ENCODE measurements around the gene VAX1.

Gene VAX1

DNA sequence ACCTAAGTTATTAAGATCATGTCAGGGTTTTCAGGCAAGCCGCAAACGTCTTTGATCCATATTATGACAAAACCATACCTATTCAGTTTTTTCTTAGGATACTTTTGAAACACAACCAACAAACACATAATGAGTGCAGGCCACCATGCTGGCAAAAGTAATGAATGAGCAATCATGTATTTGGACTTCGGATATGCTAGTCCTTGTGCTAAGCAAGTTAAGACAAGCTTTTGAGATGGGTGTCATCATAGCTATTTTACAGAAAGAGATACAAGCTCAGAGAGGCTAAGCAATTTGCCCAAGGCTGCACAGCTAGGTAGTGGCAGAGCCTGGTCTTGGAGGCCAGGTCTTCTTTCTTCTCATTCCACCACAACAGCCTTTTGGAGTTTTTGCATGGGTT lies 46.8 kb upstream of the VAX1 start:
- Histone ChIP-seq H3K79me2 (ENCODE audit: insufficient read depth, low read length) (no peaks in the 10 kb centered on the region), H3K4me2 (ENCODE audit: low read depth, low read length, poor library complexity, severe bottlenecking) (no peak overlapping the region), H4K20me1 (ENCODE audit: insufficient read depth, low read length, poor library complexity, severe bottlenecking) (no peaks in the 10 kb centered on the region), H3K27me3 (ENCODE audit: insufficient read depth, low read length, poor library complexity, severe bottlenecking) (no peaks in the 10 kb centered on the region), H3K36me3 (ENCODE audit: insufficient read depth, low read length) (no peaks in the 10 kb centered on the region), H3K4me3 (ENCODE audit: low read length, poor library complexity, severe bottlenecking) (no peak overlapping the region), H3K9ac (ENCODE audit: low read depth, low read length, poor library complexity, severe bottlenecking) (no peak overlapping the region), H3K9me3 (ENCODE audit: insufficient read depth, low read depth, low read length) (no peaks in the 10 kb centered on the region), H2AFZ (ENCODE audit: low read length) (no peak overlapping the region), H3K4me1 (ENCODE audit: insufficient read depth, low read length, poor library complexity, severe bottlenecking) (no peaks in the 10 kb centered on the region), H3F3A (ENCODE audit: low read depth) (no peaks in the 10 kb centered on the region), H3K9me2 (replicated peaks; ENCODE audit: low read depth, low read length) (no peaks in the 10 kb centered on the region)
- TF ChIP-seq EZH2phosphoT487 (IDR thresholded peaks at IDR 0.05; ENCODE audit: borderline replicate concordance): no peak
- TF ChIP-seq, protein P1, sequence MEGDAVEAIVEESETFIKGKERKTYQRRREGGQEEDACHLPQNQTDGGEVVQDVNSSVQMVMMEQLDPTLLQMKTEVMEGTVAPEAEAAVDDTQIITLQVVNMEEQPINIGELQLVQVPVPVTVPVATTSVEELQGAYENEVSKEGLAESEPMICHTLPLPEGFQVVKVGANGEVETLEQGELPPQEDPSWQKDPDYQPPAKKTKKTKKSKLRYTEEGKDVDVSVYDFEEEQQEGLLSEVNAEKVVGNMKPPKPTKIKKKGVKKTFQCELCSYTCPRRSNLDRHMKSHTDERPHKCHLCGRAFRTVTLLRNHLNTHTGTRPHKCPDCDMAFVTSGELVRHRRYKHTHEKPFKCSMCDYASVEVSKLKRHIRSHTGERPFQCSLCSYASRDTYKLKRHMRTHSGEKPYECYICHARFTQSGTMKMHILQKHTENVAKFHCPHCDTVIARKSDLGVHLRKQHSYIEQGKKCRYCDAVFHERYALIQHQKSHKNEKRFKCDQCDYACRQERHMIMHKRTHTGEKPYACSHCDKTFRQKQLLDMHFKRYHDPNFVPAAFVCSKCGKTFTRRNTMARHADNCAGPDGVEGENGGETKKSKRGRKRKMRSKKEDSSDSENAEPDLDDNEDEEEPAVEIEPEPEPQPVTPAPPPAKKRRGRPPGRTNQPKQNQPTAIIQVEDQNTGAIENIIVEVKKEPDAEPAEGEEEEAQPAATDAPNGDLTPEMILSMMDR (conservative IDR thresholded peaks at IDR 0.05; ENCODE audit: low read length): no peak

- Histone ChIP-seq H3K27me3 (ENCODE audit: insufficient read depth, low read length, poor library complexity, severe bottlenecking) (no peaks in the 10 kb centered on the region), H3K4me1 (ENCODE audit: insufficient read depth, low read length, poor library complexity, severe bottlenecking) (no peaks in the 10 kb centered on the region), H3K9me2 (replicated peaks; ENCODE audit: low read depth, low read length) (no peaks in the 10 kb centered on the region), H2AFZ (ENCODE audit: low read length) (no peak overlapping the region), H3K9ac (ENCODE audit: low read depth, low read length, poor library complexity, severe bottlenecking) (no peak overlapping the region), H4K20me1 (ENCODE audit: insufficient read depth, low read length, poor library complexity, severe bottlenecking) (no peaks in the 10 kb centered on the region), H3K4me3 (ENCODE audit: low read length, poor library complexity, severe bottlenecking) (no peak overlapping the region), H3K9me3 (ENCODE audit: insufficient read depth, low read depth, low read length) (no peaks in the 10 kb centered on the region), H3K79me2 (ENCODE audit: insufficient read depth, low read length) (no peaks in the 10 kb centered on the region), H3K36me3 (ENCODE audit: insufficient read depth, low read length) (no peaks in the 10 kb centered on the region), H3K4me2 (ENCODE audit: low read depth, low read length, poor library complexity, severe bottlenecking) (no peak overlapping the region), H3F3A (ENCODE audit: low read depth) (no peaks in the 10 kb centered on the region)
- TF ChIP-seq EZH2phosphoT487 (IDR thresholded peaks at IDR 0.05; ENCODE audit: borderline replicate concordance): no peak
- TF ChIP-seq, protein P1 (conservative IDR thresholded peaks at IDR 0.05; ENCODE audit: low read length): no peak
These were observed 46.2 kb upstream of the VAX1 start for GRCh38 chr10:117184296-117184695.

DNA sequence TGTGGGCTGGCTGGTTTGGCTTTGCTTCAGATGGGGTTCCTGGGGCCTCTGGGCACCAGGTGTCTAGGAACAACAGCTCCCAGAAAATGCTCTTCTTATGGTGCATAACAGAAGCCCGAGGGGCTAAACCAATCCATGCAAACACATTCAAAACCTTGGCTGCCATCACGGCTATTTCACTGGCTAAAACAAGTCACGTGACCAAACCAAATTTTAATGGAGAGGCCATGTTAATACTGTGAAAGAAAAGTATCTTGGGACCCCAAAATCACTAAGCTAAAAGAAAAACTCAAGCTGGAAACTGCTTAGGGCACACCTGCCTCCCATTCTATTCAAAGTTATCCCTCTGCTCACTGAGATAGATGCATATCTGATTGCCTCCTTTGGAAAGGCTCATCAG lies 40.1 kb upstream of the VAX1 start:
- H3K4me2 ChIP-seq (ENCODE audit: low read depth, low read length, poor library complexity, severe bottlenecking): no peak overlapping the region
- H3K27me3 ChIP-seq (ENCODE audit: insufficient read depth, low read length, poor library complexity, severe bottlenecking): no peaks in the 10 kb centered on the region
- no peaks in the 10 kb centered on the region for H3K9me3 ChIP-seq (ENCODE audit: insufficient read depth, low read depth, low read length)
- no peak overlapping the region for H3K9ac ChIP-seq (ENCODE audit: low read depth, low read length, poor library complexity, severe bottlenecking)
- H4K20me1 ChIP-seq (ENCODE audit: insufficient read depth, low read length, poor library complexity, severe bottlenecking): no peaks in the 10 kb centered on the region
- H3K36me3 ChIP-seq (ENCODE audit: insufficient read depth, low read length): no peaks in the 10 kb centered on the region
- no peak overlapping the region for H2AFZ ChIP-seq (ENCODE audit: low read length)
- peaks cover 7% of the 10 kb centered on the region for H3K4me1 ChIP-seq (ENCODE audit: insufficient read depth, low read length, poor library complexity, severe bottlenecking)
- no peak overlapping the region for H3K4me3 ChIP-seq (ENCODE audit: low read length, poor library complexity, severe bottlenecking)
- H3K79me2 ChIP-seq (ENCODE audit: insufficient read depth, low read length): no peaks in the 10 kb centered on the region
- no peaks in the 10 kb centered on the region for H3F3A ChIP-seq (ENCODE audit: low read depth)
- TF ChIP-seq EZH2phosphoT487 (IDR thresholded peaks at IDR 0.05; ENCODE audit: borderline replicate concordance): no peak
- TF ChIP-seq, protein P1 (conservative IDR thresholded peaks at IDR 0.05; ENCODE audit: low read length): no peak
- H3K9me2 ChIP-seq (replicated peaks; ENCODE audit: low read depth, low read length): no peaks in the 10 kb centered on the region

Measured in Loucy (cell line).